ENCODE measurements around the gene HPCA. TPM values are rescaled to one million over a fixed set of nuclear protein-coding genes. Genes with fewer than 3 reads are reported as not detected.

Gene HPCA
- polyA plus RNA-seq, 1 experiment = 0.06 TPM

DNA sequence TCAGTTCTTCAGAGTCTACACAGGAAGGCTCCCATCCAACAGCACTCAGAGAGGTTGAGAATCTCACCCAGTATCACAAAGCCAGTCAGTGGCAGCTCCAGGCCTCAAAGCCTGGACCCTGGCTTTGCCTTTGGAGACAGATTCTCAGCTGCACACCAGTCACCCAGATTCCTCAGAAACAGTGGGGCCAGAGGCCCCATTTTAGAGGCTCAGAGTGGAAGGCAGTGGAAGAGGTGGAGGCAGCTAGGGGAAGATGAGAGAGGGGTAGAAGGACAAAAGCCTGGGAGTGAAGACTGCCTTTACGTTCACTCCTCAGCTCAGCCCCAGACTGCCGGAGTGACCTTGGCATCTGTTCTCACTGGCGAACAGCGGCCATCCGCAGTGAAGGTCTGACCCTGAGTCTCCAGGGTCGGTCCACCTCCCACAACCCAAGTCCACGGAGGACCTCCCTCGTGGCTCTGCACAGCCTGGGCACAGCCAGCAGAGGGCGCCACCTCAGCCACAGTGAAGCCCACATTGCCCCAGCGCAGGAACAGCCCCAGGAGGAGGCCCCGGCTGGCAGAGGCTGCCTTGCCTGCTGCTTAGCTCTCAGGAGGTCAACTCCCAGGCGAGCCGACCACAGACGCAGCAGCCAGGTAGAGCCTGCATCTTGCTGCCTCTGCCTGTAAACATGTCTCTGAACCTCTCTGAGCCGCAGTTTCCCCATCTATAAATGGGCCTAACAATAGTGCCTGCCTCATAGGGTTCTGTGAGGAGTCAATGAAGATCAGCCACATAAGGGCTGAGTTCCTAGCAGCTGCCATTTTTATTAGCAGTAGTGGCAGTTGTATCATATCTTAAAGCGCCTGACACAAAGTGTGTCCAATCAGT, 9.7 kb upstream of the HPCA start:
- DNase-seq (ENCODE audit: low read depth, low spot score) = no peak
- ChIA-PET POLR2A (no interaction called here), CTCF (interaction anchor here (0.6 to 4.3 kb wide), 21 partner anchors 9 to 590 kb away, joined by 3 to 67 read pairs (median 4); partner anchors contain the start of gene AZIN2)
- H3K27ac ChIP-seq (ENCODE audit: low read depth, low read length) = no peak overlapping the region
- H3K9me3 ChIP-seq (ENCODE audit: control insufficient read depth, insufficient read depth, low read length) = no peaks in the 10 kb centered on the region
- no peak overlapping the region for H3K4me3 ChIP-seq (ENCODE audit: low read depth, low read length)
- H3K27me3 ChIP-seq (ENCODE audit: control insufficient read depth, insufficient read depth, low read length) = peaks cover 3% of the 10 kb centered on the region
- peak; percentile 78 for TF ChIP-seq CTCF (IDR thresholded peaks at IDR 0.05; ENCODE audit: low read depth, low read length)

GRCh38 chr1:32877211-32878110, 8.8 kb upstream of the HPCA start:
- no peaks in the 10 kb centered on the region; the same call in 1 of the 2 replicates for H3K9me3 ChIP-seq (ENCODE audit: control insufficient read depth, insufficient read depth, low read length)
- ChIA-PET CTCF (interaction anchor here (0.6 to 4.3 kb wide), 7 partner anchors 15 to 207 kb away, joined by 3 to 67 read pairs (median 4); no protein-coding TSS in a partner anchor), POLR2A (no interaction called here)
- no peak overlapping the region for H3K27ac ChIP-seq (ENCODE audit: low read depth, low read length)
- no peak overlapping the region for H3K4me3 ChIP-seq (ENCODE audit: low read depth, low read length)
- peaks cover 3% of the 10 kb centered on the region for H3K27me3 ChIP-seq (ENCODE audit: control insufficient read depth, insufficient read depth, low read length)
- TF ChIP-seq CTCF (IDR thresholded peaks at IDR 0.05; ENCODE audit: low read depth, low read length) = no peak
- DNase-seq (ENCODE audit: low read depth, low spot score) = no peak

GRCh38 chr1:32878183-32878582, 8.1 kb upstream of the HPCA start:
- no peaks in the 10 kb centered on the region; the same call in 1 of the 2 replicates for H3K9me3 ChIP-seq (ENCODE audit: control insufficient read depth, insufficient read depth, low read length)
- DNase-seq (ENCODE audit: low read depth, low spot score) = no peak
- TF ChIP-seq CTCF (IDR thresholded peaks at IDR 0.05; ENCODE audit: low read depth, low read length) = no peak
- no peak overlapping the region for H3K27ac ChIP-seq (ENCODE audit: low read depth, low read length)
- POLR2A ChIA-PET = interaction anchor here (1.0 kb wide), 1 partner anchor 208 kb away, joined by 3 read pairs; no protein-coding TSS in a partner anchor
- H3K4me3 ChIP-seq (ENCODE audit: low read depth, low read length) = no peak overlapping the region
- H3K27me3 ChIP-seq (ENCODE audit: control insufficient read depth, insufficient read depth, low read length) = peaks cover 3% of the 10 kb centered on the region
- CTCF ChIA-PET = interaction anchor here (1.1 kb wide), 2 partner anchors 15 to 177 kb away, joined by 3 to 6 read pairs; no protein-coding TSS in a partner anchor

DNA sequence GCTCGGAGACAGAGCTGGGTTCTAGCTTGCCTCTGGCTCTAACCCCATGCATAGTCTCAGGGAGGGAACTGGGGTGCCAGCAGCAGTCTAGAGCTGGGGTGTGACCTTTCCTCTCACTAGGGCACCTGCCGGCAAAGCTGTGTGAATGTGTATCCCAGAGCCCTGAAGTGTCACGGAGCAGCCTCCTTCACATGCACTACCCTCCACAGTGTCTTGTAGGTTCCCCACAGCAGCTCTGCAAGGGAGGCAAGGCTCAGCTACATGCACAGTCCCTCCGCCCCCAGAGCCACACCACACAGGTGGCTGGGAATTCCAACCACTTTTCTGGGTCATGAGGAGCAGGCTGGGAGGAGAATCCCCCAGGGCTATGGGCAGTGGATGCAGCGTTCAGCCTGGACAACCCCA, 7.7 kb upstream of the HPCA start:
- DNase-seq (ENCODE audit: low read depth, low spot score) = no peak
- ChIA-PET POLR2A (interaction anchor here (0.5 to 1.0 kb wide), 2 partner anchors 207 to 304 kb away, joined by 3 to 4 read pairs; no protein-coding TSS in a partner anchor), CTCF (interaction anchor here (1.1 kb wide), 3 partner anchors 14 to 207 kb away, joined by 3 to 6 read pairs (median 3); no protein-coding TSS in a partner anchor)
- Histone ChIP-seq H3K27me3 (ENCODE audit: control insufficient read depth, insufficient read depth, low read length) (peaks cover 6% of the 10 kb centered on the region), H3K4me3 (ENCODE audit: low read depth, low read length) (no peak overlapping the region), H3K9me3 (ENCODE audit: control insufficient read depth, insufficient read depth, low read length) (no peaks in the 10 kb centered on the region; the same call in 1 of the 2 replicates), H3K27ac (ENCODE audit: low read depth, low read length) (no peak overlapping the region)
- TF ChIP-seq CTCF (IDR thresholded peaks at IDR 0.05; ENCODE audit: low read depth, low read length) = no peak

Data from AG04450 (cell line).